GM12872 (cell line): ENCODE data around the gene DYSF.

Experiments used
- TF ChIP-seq, protein P1 (sequence below): IDR thresholded peaks from 3 replicates; pipeline ENCODE4 v1.5.1; 2011; ENCODE audit warnings: low read depth, mild to moderate bottlenecking, low read length, moderate library complexity; ENCODE audit not compliant: insufficient read depth

DYSF gene

GRCh38 chr2:71716697-71717624, 263.6 kb downstream of the DYSF start:
- TF ChIP-seq, protein P1, sequence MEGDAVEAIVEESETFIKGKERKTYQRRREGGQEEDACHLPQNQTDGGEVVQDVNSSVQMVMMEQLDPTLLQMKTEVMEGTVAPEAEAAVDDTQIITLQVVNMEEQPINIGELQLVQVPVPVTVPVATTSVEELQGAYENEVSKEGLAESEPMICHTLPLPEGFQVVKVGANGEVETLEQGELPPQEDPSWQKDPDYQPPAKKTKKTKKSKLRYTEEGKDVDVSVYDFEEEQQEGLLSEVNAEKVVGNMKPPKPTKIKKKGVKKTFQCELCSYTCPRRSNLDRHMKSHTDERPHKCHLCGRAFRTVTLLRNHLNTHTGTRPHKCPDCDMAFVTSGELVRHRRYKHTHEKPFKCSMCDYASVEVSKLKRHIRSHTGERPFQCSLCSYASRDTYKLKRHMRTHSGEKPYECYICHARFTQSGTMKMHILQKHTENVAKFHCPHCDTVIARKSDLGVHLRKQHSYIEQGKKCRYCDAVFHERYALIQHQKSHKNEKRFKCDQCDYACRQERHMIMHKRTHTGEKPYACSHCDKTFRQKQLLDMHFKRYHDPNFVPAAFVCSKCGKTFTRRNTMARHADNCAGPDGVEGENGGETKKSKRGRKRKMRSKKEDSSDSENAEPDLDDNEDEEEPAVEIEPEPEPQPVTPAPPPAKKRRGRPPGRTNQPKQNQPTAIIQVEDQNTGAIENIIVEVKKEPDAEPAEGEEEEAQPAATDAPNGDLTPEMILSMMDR, result no peak

GRCh38 chr2:71718686-71719085, 265.3 kb downstream of the DYSF start:
- TF ChIP-seq, protein P1, result no peak

DNA sequence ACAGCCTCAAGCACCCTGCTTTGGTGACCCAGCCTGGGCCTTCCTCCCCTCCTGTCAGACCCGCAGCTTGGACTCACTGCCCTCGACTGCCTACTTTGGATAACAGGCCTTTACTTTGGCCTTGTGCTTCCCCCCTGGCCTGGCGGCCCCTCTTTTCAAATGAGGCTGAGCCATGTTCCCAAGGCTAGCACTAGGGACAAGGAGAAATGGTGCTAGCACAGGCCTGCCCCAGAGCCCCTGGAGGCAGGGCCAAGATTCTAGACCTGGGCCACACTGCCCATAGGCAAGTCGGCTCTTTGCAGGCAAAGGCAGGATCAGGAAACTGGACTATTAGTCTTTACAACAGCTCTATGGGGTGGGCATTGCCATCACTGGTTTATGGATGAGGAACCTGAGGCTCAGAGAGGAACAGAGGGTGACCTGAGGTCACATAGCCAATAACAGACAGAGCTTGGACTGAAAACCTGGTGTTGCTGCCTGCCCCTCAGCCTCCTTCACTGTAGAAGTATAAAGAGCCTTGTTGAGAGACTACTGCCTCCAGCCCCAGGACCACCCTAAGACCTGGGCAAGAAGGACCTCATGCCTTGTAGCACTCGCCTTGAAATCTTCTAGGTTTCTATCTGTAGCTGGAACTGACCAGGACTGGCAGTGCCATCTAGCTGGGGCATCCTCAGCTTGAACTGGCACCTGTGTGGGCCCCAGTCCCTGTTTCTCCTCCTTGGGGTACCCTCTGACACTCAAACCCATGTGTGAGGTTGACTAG, 266.3 kb downstream of the DYSF start:
- TF ChIP-seq, protein P1, result no peak

DNA sequence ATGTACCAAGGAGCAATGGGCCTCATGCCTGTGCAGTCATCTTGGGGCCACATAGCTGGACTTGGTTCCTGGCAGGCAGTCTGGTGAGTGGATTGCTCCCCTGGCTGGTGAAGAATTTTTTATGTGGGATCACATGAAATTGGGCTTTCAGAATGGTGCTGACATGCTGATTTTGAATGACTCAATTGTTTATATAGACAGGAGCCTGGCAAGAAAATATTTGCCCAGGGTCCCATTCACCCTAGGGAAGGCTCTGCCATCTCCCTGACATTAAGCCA, 266.9 kb downstream of the DYSF start:
- TF ChIP-seq, protein P1, result no peak

DNA sequence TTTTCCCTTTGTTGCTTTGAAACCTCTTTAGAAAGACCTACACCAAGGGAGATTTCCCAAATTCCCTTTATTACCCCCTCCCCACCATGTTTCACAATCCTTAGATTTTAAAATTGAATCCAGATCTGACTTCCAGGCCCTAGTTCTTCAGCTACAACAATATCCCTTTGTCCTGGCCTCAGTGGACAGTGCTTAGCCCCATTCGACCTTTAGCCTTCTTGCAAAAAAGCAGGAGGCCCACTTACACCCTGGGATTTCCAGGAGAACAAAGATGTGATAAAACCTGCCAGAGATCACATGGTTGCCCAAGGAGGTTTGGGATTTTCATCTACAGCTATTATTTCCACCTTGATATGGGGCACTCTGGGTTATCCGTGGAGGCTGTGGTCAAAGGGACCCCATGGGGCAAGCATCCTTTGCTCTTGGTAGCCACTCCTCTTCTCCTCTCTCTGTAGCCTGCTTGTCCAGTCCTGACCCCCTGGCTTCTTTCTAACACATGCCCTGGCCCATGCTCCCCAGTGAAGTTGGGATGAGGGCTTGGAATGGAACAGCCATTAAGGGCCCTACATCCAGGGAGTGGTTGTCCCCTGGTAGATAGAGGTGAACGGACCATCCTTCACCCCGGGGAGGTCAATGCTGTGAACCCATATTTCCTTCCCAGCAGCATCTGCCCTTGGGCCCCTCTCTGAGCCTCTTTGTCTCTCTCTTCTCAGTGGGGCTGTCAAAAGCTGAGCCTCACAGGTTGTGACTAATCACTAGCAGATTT, 267.4 kb downstream of the DYSF start:
- TF ChIP-seq, protein P1, result no peak

GRCh38 chr2:71721362-71721665, 268.0 kb downstream of the DYSF start:
- TF ChIP-seq, protein P1, result no peak

- TF ChIP-seq, protein P1, result no peak
Measured at GRCh38 chr2:71721669-71722068, 268.3 kb downstream of the DYSF start.
